ENCODE measurements around the gene ISCU. TPM values are rescaled to one million over a fixed set of nuclear protein-coding genes. Genes with fewer than 3 reads are reported as not detected.

The ISCU gene
- total RNA-seq, 1 donor from 2014 or later, result 136 TPM

GRCh38 chr12:108600702-108601007, 38.3 kb downstream of the ISCU start:
- Histone ChIP-seq H3K27ac (no peak overlapping the region), H3K9me3 (no peaks in the 10 kb centered on the region), H3K4me1 (no peaks in the 10 kb centered on the region), H3K36me3 (no peaks in the 10 kb centered on the region), H3K27me3 (no peaks in the 10 kb centered on the region), H3K4me3 (no peak overlapping the region)
- intact Hi-C loops (cut with DNase I), result no loop called here
- DNase-seq (ENCODE audit: low spot score in 2 of 2), result no peak
- no peak for TF ChIP-seq CTCF (IDR thresholded peaks at IDR 0.05)

GRCh38 chr12:108602209-108602705, 39.9 kb downstream of the ISCU start:
- intact Hi-C loops (cut with DNase I), result no loop called here
- no peak overlapping the region for H3K27ac ChIP-seq
- H3K4me1 ChIP-seq, result no peaks in the 10 kb centered on the region
- no peak for DNase-seq (ENCODE audit: low spot score in 2 of 2)
- TF ChIP-seq CTCF (IDR thresholded peaks at IDR 0.05), result no peak
- H3K9me3 ChIP-seq, result no peaks in the 10 kb centered on the region
- no peaks in the 10 kb centered on the region for H3K27me3 ChIP-seq
- H3K4me3 ChIP-seq, result no peak overlapping the region
- no peaks in the 10 kb centered on the region for H3K36me3 ChIP-seq

- Histone ChIP-seq H3K36me3 (no peaks in the 10 kb centered on the region), H3K4me1 (no peaks in the 10 kb centered on the region), H3K27me3 (no peaks in the 10 kb centered on the region), H3K4me3 (no peak overlapping the region), H3K27ac (no peak overlapping the region), H3K9me3 (no peaks in the 10 kb centered on the region)
- TF ChIP-seq CTCF (IDR thresholded peaks at IDR 0.05), result no peak
- DNase-seq (ENCODE audit: low spot score in 2 of 2), result no peak
- intact Hi-C loops (cut with DNase I), result no loop called here
Observed at GRCh38 chr12:108602976-108603704, 40.7 kb downstream of the ISCU start.

- no peak overlapping the region for H3K27ac ChIP-seq
- no peak for TF ChIP-seq CTCF (IDR thresholded peaks at IDR 0.05)
- no peak overlapping the region for H3K4me3 ChIP-seq
- no peaks in the 10 kb centered on the region for H3K27me3 ChIP-seq
- intact Hi-C loops (cut with DNase I), result no loop called here
- H3K4me1 ChIP-seq, result no peaks in the 10 kb centered on the region
- H3K9me3 ChIP-seq, result no peaks in the 10 kb centered on the region
- DNase-seq (ENCODE audit: low spot score in 2 of 2), result no peak
- no peaks in the 10 kb centered on the region for H3K36me3 ChIP-seq
Observed at GRCh38 chr12:108603743-108604142, 41.3 kb downstream of the ISCU start.

GRCh38 chr12:108604208-108604941, 42.0 kb downstream of the ISCU start:
- no peaks in the 10 kb centered on the region for H3K27me3 ChIP-seq
- intact Hi-C loops (cut with DNase I), result no loop called here
- no peaks in the 10 kb centered on the region for H3K36me3 ChIP-seq
- H3K27ac ChIP-seq, result no peak overlapping the region
- no peak for TF ChIP-seq CTCF (IDR thresholded peaks at IDR 0.05)
- no peaks in the 10 kb centered on the region for H3K9me3 ChIP-seq
- DNase-seq (ENCODE audit: low spot score in 2 of 2), result no peak
- H3K4me1 ChIP-seq, result peaks cover 0 to under 1% of the 10 kb centered on the region in 2 donors
- no peak overlapping the region for H3K4me3 ChIP-seq
